ENCODE data around the gene FBXW10. TPM values are rescaled to one million over a fixed set of nuclear protein-coding genes. Genes with fewer than 3 reads are reported as not detected.
"Not testable (repeated sequence)": the region's sequence is repeated elsewhere in the genome, so short reads cannot be mapped to it uniquely, and the experiment has no call there.

Gene FBXW10
- total RNA-seq, 1 donor from 2014 or later, result 0.24 TPM

DNA sequence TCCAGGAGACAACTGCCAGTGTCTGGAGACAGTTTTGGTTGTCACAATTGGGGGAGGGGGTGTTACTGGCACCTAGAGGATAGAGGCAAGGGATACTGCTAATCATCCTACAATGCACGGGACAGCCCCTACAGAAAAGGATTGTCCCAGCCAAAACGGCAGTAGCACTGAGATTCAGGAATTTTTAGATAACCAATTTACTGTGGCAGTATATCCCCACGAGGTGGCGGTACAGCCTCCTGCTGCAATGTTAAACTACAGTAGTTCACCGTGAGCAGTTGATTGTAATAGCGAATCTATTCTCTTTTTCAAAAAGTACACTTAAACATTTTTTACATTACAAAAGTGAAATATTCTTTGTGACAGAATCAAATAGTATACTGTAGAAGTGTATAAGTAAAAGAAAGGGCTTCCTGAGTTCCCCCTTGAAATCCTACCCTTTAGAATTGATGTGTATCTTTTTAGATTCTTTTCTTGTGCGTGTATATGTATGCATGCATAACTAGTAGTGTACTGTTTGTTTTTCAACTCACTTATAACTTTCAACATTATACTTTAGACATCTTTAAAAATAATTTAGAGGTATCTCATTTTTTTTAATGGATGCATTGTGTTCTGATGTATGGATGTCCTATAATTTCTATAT lies 31.4 kb upstream of the FBXW10 start:
- H3K4me3 Mint-ChIP-seq; H3K4me2 ChIP-seq; H3K4me1 ChIP-seq; H3K79me2 ChIP-seq (ENCODE audit: low read depth); H3K9ac ChIP-seq; H3F3A ChIP-seq (ENCODE audit: low read depth); H2AFZ ChIP-seq (replicated peaks); H3K27me3 ChIP-seq; H3K36me3 ChIP-seq; H3K27ac Mint-ChIP-seq; H3K27me3 Mint-ChIP-seq (ENCODE audit: insufficient read depth, low read depth); H3K36me3 Mint-ChIP-seq; H3K9me3 Mint-ChIP-seq; H3K4me3 ChIP-seq; H3K27ac ChIP-seq; H3K9me3 ChIP-seq (ENCODE audit: low read depth); H4K20me1 ChIP-seq (ENCODE audit: low read depth); H3K4me1 Mint-ChIP-seq: not testable (repeated sequence)
- peak; percentile 73 for DNase-seq (ENCODE audit: low spot score)
- TF ChIP-seq CTCF (IDR thresholded peaks at IDR 0.05), result peak; percentile 66

DNA sequence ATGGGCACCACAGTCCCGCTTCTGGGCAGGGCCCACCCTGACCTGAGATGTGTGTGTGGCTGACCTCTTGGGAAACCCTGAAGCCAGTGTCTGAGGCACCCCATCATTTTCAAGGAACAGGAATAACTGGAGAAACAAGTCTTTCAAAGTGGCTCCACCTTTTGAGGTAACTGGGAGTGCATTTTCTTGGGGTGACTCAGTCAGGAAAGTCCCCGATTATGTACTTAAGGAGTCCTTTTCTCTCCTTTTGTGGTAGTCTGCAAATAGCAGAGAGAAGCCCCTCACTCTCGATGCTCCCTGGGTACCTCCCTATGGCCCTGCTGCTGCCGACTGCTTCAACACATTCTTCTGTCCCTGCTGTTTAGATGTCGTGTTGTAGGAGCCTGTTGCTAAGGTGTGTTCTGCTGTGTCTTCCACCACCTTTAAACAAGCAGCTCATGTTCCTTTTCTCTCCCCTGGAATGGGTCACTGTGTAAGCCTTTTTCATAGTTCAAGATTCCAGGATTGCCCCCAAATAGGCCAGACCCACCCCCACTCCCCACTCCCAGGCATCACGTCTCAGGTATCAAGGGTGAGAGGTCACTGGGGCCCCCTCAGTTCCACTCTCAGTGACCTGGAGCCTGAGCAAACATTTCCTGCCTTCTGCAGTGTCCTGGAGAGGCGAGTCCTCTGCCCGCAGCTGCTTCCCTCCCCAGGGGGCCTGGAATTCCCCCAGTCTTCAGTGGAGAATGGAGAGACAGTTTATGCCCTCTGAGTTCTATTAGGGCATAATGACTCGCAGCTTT lies 25.0 kb upstream of the FBXW10 start:
- H3K9me3 Mint-ChIP-seq; H3F3A ChIP-seq (ENCODE audit: low read depth); H3K9me3 ChIP-seq (ENCODE audit: low read depth); H3K36me3 Mint-ChIP-seq; H3K79me2 ChIP-seq (ENCODE audit: low read depth); H4K20me1 ChIP-seq (ENCODE audit: low read depth); H3K4me3 ChIP-seq; H3K27me3 Mint-ChIP-seq (ENCODE audit: insufficient read depth, low read depth); H3K36me3 ChIP-seq; H3K27me3 ChIP-seq; H3K27ac ChIP-seq; H2AFZ ChIP-seq (replicated peaks); H3K4me1 ChIP-seq; H3K9ac ChIP-seq; H3K4me3 Mint-ChIP-seq: not testable (repeated sequence)
- Mint-ChIP-seq H3K27ac (peak overlapping the region; percentile 84), H3K4me1 (peaks cover 17% of the 10 kb centered on the region)
- H3K4me2 ChIP-seq, result peak overlapping the region; percentile 50
- peak; percentile 55 for DNase-seq (ENCODE audit: low spot score)

- not testable (repeated sequence) for H3K36me3 ChIP-seq; H3K79me2 ChIP-seq (ENCODE audit: low read depth); H3K4me3 Mint-ChIP-seq; H3K9ac ChIP-seq; H2AFZ ChIP-seq (replicated peaks); H3K9me3 ChIP-seq (ENCODE audit: low read depth); H3K27me3 Mint-ChIP-seq (ENCODE audit: insufficient read depth, low read depth); H3K4me3 ChIP-seq; H3K36me3 Mint-ChIP-seq; DNase-seq (ENCODE audit: low spot score); H3F3A ChIP-seq (ENCODE audit: low read depth); H4K20me1 ChIP-seq (ENCODE audit: low read depth); H3K27ac ChIP-seq; H3K27me3 ChIP-seq; H3K4me1 ChIP-seq; H3K9me3 Mint-ChIP-seq
- Mint-ChIP-seq H3K4me1 (peaks cover 15% of the 10 kb centered on the region), H3K27ac (peak overlapping the region; percentile 84)
- peak overlapping the region; percentile 50 for H3K4me2 ChIP-seq
Observed at GRCh38 chr17:18719428-18720110, 24.3 kb upstream of the FBXW10 start.

DNA sequence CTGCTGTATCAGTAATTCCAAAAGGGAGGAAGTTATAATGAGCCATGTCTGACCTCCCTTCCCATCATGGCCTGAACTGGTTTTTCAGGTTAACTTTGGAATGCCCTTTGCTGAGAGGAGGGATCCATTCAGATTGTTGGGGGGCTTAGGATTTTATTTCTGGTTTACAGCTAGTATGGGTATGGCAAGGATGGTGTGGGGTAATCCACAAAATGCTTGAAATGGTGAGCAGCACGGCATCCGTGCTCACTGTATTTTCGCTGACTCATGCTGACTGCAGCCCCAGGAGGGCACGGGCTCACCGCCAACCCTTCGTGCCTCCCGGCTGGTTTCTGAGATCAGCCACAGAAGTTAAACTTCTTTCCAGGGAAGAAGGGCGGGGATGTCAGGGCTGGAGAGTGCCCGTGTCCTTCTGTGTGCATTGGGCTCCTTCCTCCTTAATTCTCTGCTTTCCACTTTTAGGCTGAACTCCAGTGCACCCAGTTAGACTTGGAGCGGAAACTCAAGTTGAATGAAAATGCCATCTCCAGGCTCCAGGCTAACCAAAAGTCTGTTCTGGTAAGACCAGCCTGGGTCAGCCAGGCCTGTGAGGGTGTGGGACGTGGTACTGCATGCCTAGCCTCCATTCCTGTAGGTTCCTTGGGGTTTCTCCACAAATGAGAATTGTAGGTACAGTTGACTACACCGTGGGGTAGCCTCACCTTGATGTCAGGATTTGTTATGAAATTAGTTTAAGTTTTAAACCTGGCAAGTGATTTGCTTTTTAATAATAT lies 21.9 kb upstream of the FBXW10 start:
- H4K20me1 ChIP-seq (ENCODE audit: low read depth); H3K4me2 ChIP-seq; H3K4me3 Mint-ChIP-seq; H3K36me3 ChIP-seq; H3K27me3 Mint-ChIP-seq (ENCODE audit: insufficient read depth, low read depth); H3K79me2 ChIP-seq (ENCODE audit: low read depth); H3K9me3 ChIP-seq (ENCODE audit: low read depth); H3K27ac Mint-ChIP-seq; H3K9ac ChIP-seq; H3K4me3 ChIP-seq; H3K9me3 Mint-ChIP-seq; H3K4me1 ChIP-seq; H3F3A ChIP-seq (ENCODE audit: low read depth); DNase-seq (ENCODE audit: low spot score); H3K27ac ChIP-seq; H2AFZ ChIP-seq (replicated peaks); H3K27me3 ChIP-seq; H3K36me3 Mint-ChIP-seq: not testable (repeated sequence)
- peaks cover 10% of the 10 kb centered on the region for H3K4me1 Mint-ChIP-seq

DNA sequence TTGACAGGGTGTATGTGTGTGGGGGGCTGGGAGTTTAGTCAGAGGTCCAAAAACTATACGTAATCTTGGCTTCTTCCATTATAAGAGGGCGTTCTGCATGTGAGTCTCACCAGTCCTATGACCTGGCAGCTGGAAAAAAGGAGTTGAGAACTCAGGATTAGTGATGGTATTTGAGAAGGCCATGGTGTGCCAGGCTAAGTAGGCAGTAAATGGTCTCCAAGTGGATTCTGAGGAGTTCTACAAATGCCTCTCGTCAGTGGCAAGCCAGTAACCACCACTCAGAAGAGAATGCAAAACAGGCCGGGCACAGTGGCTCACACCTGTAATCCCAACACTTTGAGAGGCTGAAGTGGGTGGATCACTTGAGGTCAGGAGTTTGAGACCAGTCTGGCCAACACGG lies 21.2 kb upstream of the FBXW10 start:
- H3K4me1 ChIP-seq; H3K36me3 ChIP-seq; H3K27ac Mint-ChIP-seq; H3F3A ChIP-seq (ENCODE audit: low read depth); H3K27me3 ChIP-seq; DNase-seq (ENCODE audit: low spot score); H3K9me3 Mint-ChIP-seq; H2AFZ ChIP-seq (replicated peaks); H3K4me2 ChIP-seq; H3K36me3 Mint-ChIP-seq; H3K27me3 Mint-ChIP-seq (ENCODE audit: insufficient read depth, low read depth); H3K9me3 ChIP-seq (ENCODE audit: low read depth); H3K4me3 ChIP-seq; H3K27ac ChIP-seq; H3K4me3 Mint-ChIP-seq; H3K79me2 ChIP-seq (ENCODE audit: low read depth); H3K9ac ChIP-seq; H4K20me1 ChIP-seq (ENCODE audit: low read depth): not testable (repeated sequence)
- peaks cover 10% of the 10 kb centered on the region for H3K4me1 Mint-ChIP-seq

DNA sequence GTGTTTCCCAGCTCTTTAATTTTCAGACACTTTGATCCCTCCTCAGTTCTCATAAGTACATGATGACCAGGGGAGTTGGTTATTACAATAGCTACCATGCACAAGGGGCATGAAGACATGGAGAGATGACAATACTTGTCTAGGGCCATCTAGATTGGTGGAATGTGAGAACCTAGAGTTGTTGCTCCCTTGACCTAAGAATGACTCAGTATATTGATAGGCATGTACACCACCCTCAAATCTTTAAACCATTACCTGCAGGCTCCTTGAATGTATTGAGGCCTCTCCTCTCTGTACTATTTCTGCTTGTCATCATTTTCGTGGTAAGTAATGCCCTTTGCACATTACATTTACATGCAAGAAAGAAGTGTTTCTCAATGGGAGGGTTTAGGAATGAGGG lies 20.3 kb upstream of the FBXW10 start:
- H3K36me3 Mint-ChIP-seq; H3K9me3 ChIP-seq (ENCODE audit: low read depth); H3K79me2 ChIP-seq (ENCODE audit: low read depth); H3K27ac Mint-ChIP-seq; H4K20me1 ChIP-seq (ENCODE audit: low read depth); H3K27me3 ChIP-seq; H2AFZ ChIP-seq (replicated peaks); H3K4me3 Mint-ChIP-seq; H3K27me3 Mint-ChIP-seq (ENCODE audit: insufficient read depth, low read depth); H3K4me2 ChIP-seq; H3K4me3 ChIP-seq; DNase-seq (ENCODE audit: low spot score); H3K27ac ChIP-seq; H3F3A ChIP-seq (ENCODE audit: low read depth); H3K9me3 Mint-ChIP-seq; H3K9ac ChIP-seq; H3K4me1 ChIP-seq; H3K36me3 ChIP-seq: not testable (repeated sequence)
- H3K4me1 Mint-ChIP-seq, result peaks cover 10% of the 10 kb centered on the region

GRCh38 chr17:18732438-18732837 lies 11.4 kb upstream of the FBXW10 start:
- not testable (repeated sequence) for DNase-seq (ENCODE audit: low spot score); H3K27ac Mint-ChIP-seq; H3K27ac ChIP-seq; H4K20me1 ChIP-seq (ENCODE audit: low read depth); H3F3A ChIP-seq (ENCODE audit: low read depth); H3K9ac ChIP-seq; H2AFZ ChIP-seq (replicated peaks); H3K36me3 Mint-ChIP-seq; H3K4me3 ChIP-seq; H3K4me2 ChIP-seq; H3K4me3 Mint-ChIP-seq; H3K27me3 ChIP-seq; H3K27me3 Mint-ChIP-seq (ENCODE audit: insufficient read depth, low read depth); H3K79me2 ChIP-seq (ENCODE audit: low read depth); H3K36me3 ChIP-seq; H3K9me3 ChIP-seq (ENCODE audit: low read depth); H3K4me1 Mint-ChIP-seq; H3K4me1 ChIP-seq; H3K9me3 Mint-ChIP-seq

All from neural progenitor cell (in vitro differentiated cells).